ENCODE data around the gene NFATC2. TPM values are rescaled to one million over a fixed set of nuclear protein-coding genes. Genes with fewer than 3 reads are reported as not detected.

The NFATC2 gene
- total and polyA plus RNA-seq, 2 of the 4 experiments (the other 2 are of a cell fraction), result 0.18 to 0.38 TPM

GRCh38 chr20:51354191-51354768 lies 188.2 kb downstream of the NFATC2 start:
- in situ Hi-C loops (cut with MboI; ENCODE audit: low sequenced_read_pairs) (no loop called here), dilution Hi-C loops (cut with HindIII; ENCODE audit: low sequenced_read_pairs, unreplicated experiment) (no loop called here), intact Hi-C loops (cut with micrococcal nuclease) (no loop called here)
- H2BK5ac ChIP-seq (ENCODE audit: low read depth, low read length, poor library complexity, severe bottlenecking), result peak overlapping the region; percentile 87
- ChIA-PET CTCF (interaction anchor here (0.9 to 2.5 kb wide), 2 partner anchors 367 to 373 kb away, joined by 3 to 5 read pairs; no protein-coding TSS in a partner anchor), POLR2A (ENCODE audit: unreplicated experiment) (interaction anchor here (0.6 kb wide), 1 partner anchor 535 kb away, joined by 3 read pairs; no protein-coding TSS in a partner anchor)
- peak overlapping the region; percentile 85 for H3K14ac ChIP-seq (replicated peaks; ENCODE audit: low read depth, low read length)
- H4K5ac ChIP-seq (ENCODE audit: low read depth, low read length), result peak overlapping the region; percentile 33
- peak overlapping the region; percentile 94 for H3K4ac ChIP-seq (ENCODE audit: low read depth, low read length)
- peak overlapping the region; percentile 98 for H2AK5ac ChIP-seq (ENCODE audit: low read depth, low read length)
- peaks cover 44% of the 10 kb centered on the region for H3K9me1 ChIP-seq (ENCODE audit: insufficient read depth, low read length)
- peak; percentile 85 for DNase-seq
- TF ChIP-seq NFE2L2 (IDR thresholded peaks at IDR 0.05; ENCODE audit: low read depth, low read length) (no peak), FOS (IDR thresholded peaks at IDR 0.05; ENCODE audit: low read depth, low read length) (peak; percentile 38; the same call in 1 of the 2 replicates), CEBPB (IDR thresholded peaks at IDR 0.05; ENCODE audit: low read depth, low read length) (peak; percentile 14; the same call in 1 of the 2 replicates), RAD21 (IDR thresholded peaks at IDR 0.05; ENCODE audit: low read length) (no peak), RCOR1 (IDR thresholded peaks at IDR 0.05; ENCODE audit: insufficient replicate concordance, low read length) (no peak), MAZ (IDR thresholded peaks at IDR 0.05; ENCODE audit: borderline replicate concordance, low read depth, low read length) (peak; percentile 41; the same call in 1 of the 2 replicates)
- peak overlapping the region; percentile 54 for H3K18ac ChIP-seq (ENCODE audit: low read depth, low read length)
- peak overlapping the region; percentile 75 for H2AFZ ChIP-seq (replicated peaks; ENCODE audit: low read length, poor library complexity)
- no TSS peak for BruUV-seq (replicated peaks)
- no peaks in the 10 kb centered on the region for H3K36me3 ChIP-seq (ENCODE audit: control insufficient read depth, insufficient read depth, low read length)
- peak overlapping the region; percentile 15; the same call in 1 of the 2 replicates for H3K9ac ChIP-seq (ENCODE audit: low read depth, low read length)
- H3K9me3 ChIP-seq (ENCODE audit: control insufficient read depth, insufficient read depth, low read length), result no peaks in the 10 kb centered on the region
- no peaks in the 10 kb centered on the region for H3K27me3 ChIP-seq (ENCODE audit: control insufficient read depth, insufficient read depth, low read length)
- H4K20me1 ChIP-seq (ENCODE audit: insufficient read depth, low read length), result no peaks in the 10 kb centered on the region
- peak overlapping the region; percentile 48 for H3K56ac ChIP-seq (ENCODE audit: extremely low read depth, insufficient read depth, low read length)
- H3K4me3 ChIP-seq (ENCODE audit: insufficient read depth, low read depth, low read length), result no peak overlapping the region
- peak overlapping the region; percentile 78 for H3K27ac ChIP-seq (ENCODE audit: insufficient read depth, low read length)
- peak overlapping the region; percentile 91 for H2BK120ac ChIP-seq (ENCODE audit: low read depth, low read length)
- peak overlapping the region; percentile 89 for H2BK20ac ChIP-seq (ENCODE audit: low read depth, low read length)
- H3K4me1 ChIP-seq (ENCODE audit: control insufficient read depth, insufficient read depth, low read length), result peaks cover 30% of the 10 kb centered on the region
- H3K4me2 ChIP-seq (ENCODE audit: low read depth, low read length), result peak overlapping the region; percentile 6; the same call in 1 of the 2 replicates
- ATAC-seq (ENCODE audit: low read depth), result peak; percentile 48
- H3K23ac ChIP-seq (ENCODE audit: low read depth, low read length), result peak overlapping the region; percentile 65; the same call in 1 of the 2 replicates
- H2BK15ac ChIP-seq (ENCODE audit: low read depth, low read length), result peak overlapping the region; percentile 72; the same call in 2 of the 3 replicates
- peaks cover 0 to 29% of the 10 kb centered on the region in 2 experiments; a peak in 2 of 4 replicates for H3K79me1 ChIP-seq (ENCODE audit: low read depth in 1 of 2, low read length in 2 of 2)
- 0% methylated on average over 2 of the region's 17 CpGs; no CpG with 5 or more reads in 1 of the 2 experiments for WGBS, 2 experiments (ENCODE audit: extremely low coverage in 2 of 2, insufficient read length in 1 of 2)
- H4K8ac ChIP-seq (ENCODE audit: low read depth in 2 of 2, low read length in 2 of 2), result peak overlapping the region; percentile 51 to 87
- peak overlapping the region; percentile 84 for H4K91ac ChIP-seq (ENCODE audit: insufficient read depth, low read depth, low read length)
- peak overlapping the region; percentile 93 for H2AK9ac ChIP-seq (replicated peaks; ENCODE audit: low read depth, low read length, poor library complexity)

Measured in IMR-90 (cell line).